Transverse colon (tissue), 3 donors: ENCODE data around the gene FAIM2.

Source experiments
- CTCF ChIP-seq, 5 experiments: fragments of 200-600 bp in 3 of 5; fragments of 450-650 bp in 2 of 5; sonication (generic) in 3 of 5; IDR thresholded peaks; 1 replicate in 2 of 5; 2 replicates in 3 of 5; pipeline ENCODE4 v1.5.1; 2016 to 2017; ENCODE audit warnings: antibody characterized with exemption in 5 of 5, inconsistent platforms in 3 of 5, mild to moderate bottlenecking in 2 of 5, moderate library complexity in 1 of 5
- EP300 ChIP-seq: sonication (generic); formaldehyde crosslinking; IDR thresholded peaks from one replicate; pipeline ENCODE4 v1.6.1; 2017; ENCODE audit warnings: antibody characterized with exemption, low read depth
- POLR2A ChIP-seq: fragments of 450-650 bp; IDR thresholded peaks from one replicate; pipeline ENCODE4 v1.6.1; 2016; ENCODE audit warnings: antibody characterized with exemption, mild to moderate bottlenecking, moderate library complexity

GRCh38 chr12:49943625-49943960 lies 39.9 kb upstream of the FAIM2 start:
- TF ChIP-seq CTCF (IDR thresholded peaks at IDR 0.05) (no peak), EP300 (no peak), POLR2A (no peak)
